Activated T-helper 1 cell treated with Interleukin-2 at 50 U/mL for 16 hours (primary cell): ENCODE data around the gene RERE.

Experiments used
- DNase-seq: peaks from one replicate; pipeline ENCODE4 v3.0.0-alpha.2; 2020; ENCODE audit warnings: low read depth

The RERE gene

DNA sequence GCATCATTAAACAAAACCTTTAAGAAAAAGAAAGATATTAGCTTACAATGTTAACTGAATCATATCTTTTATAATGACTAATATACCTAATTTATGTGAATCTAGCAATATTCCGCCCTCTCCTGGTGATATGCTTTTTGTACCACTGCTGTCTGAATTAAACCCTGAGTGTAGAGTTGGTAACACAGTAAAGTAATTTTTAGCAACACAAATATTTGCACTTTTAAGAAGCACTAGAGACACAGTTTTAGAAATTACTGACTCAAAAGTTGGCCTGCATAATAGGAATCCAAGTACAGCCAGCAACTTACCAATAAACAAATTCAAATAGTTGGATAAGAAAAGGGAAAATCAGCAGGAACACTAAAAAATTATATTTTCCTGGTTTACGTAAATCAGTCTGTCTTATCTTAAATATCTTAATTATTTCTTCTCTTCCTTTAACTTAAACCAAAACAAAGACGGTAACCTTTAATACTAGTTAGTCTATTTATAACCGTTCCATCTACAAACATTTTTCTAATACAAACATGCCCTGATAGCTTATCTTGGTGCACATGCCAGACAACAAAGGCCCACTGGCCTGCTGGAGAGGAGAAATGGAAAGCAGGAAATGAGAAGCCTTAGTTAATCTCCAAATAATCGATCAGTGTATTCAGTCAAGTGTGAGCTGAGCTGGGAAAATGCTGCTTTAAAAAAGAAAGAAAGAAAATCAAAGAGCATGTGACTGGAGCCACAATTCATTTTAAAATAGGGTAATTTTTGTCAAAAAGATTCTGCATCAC is 246.0 kb downstream of the RERE start:
- no peak for DNase-seq

DNA sequence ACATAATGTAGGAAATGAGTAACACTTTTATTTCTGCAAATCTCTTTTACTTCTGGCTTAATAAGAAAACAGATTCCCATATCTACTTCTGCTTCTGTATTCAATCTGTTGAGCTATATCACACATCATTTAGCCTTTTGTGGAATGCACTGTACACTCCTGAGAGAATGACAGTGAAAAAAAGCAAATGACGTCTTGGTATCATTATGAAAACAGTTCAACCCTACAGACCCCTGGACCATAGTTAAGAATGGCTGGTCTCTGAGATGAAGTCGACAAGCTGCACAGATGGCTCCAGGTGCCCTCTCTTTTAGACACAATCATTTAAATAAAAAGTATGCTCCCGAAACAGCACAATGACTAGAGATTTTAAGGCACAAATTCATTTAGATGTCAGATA is 247.0 kb downstream of the RERE start:
- DNase-seq: no peak

DNA sequence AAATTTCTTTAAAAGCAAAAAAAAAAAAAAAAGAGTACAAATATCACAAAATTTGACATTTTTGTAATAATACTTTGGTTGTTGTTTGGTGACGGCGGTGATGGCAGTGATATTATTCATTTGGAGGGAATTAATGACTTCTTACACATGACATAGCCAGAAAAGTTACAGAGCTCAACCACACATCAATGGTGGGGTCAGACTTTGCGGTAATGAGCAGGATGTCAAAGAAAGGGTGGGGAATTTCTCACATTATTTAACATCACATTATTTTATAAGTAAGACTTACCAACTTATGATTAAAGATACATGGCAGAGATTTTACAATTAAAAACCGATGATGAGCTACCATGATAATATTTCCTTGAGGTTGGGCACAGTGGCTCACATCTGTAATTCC is 248.2 kb downstream of the RERE start:
- DNase-seq: no peak

DNA sequence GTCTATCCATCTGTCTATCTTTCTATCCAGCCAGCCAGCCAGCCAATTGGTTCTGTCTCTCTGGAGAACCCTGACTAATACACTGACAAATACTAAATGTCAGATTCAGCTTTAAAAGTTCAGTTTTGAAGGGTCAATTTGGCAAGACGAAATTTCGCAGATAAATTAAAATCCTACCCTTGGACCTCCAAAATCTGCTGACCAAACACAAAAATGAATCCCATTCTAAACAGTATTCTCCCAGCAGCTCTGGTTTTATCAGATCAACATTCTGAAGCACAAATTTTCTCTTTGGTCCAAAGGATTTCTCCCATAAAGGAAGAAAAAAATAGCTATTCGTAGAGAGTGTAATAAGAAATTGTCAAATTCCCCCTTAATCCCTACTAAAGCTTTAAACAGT is 248.6 kb downstream of the RERE start:
- DNase-seq: no peak

DNA sequence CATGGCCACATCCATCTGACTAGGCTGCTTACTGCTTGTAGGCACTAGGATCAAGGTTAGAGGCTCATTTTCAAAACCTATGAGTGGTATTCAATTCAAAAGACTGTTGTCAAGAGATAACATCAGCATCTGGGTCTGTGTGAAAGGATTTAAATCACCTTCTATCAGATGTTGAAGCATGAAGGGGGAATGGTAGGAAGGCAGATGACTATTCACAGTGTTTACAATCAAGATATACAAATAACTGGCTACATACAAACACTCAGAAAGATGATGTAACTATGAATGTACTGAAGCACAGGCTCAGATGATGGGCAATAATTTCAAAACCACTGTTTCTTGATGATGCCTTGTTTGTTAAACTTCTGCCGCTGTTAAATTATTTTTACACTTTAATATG is 250.3 kb downstream of the RERE start:
- DNase-seq: no peak

DNA sequence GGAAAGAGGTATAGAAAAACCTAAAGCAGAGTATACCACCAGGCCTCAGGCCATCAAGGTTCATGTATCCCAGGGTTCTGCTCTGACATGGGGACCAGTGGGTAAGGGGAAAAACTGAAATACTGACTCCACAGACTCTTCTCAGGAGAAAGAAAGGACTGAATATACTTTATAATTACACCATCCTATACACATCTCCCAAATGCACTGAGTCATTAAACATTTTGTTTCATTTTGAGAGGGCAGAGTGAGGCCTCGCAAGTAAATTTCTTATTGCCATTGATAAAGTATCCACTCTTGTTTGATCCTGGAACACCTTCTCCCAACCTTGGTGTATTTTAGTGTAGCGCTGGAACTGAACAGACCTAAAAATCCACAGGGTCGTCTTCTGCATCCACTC is 251.6 kb downstream of the RERE start:
- DNase-seq: no peak

DNA sequence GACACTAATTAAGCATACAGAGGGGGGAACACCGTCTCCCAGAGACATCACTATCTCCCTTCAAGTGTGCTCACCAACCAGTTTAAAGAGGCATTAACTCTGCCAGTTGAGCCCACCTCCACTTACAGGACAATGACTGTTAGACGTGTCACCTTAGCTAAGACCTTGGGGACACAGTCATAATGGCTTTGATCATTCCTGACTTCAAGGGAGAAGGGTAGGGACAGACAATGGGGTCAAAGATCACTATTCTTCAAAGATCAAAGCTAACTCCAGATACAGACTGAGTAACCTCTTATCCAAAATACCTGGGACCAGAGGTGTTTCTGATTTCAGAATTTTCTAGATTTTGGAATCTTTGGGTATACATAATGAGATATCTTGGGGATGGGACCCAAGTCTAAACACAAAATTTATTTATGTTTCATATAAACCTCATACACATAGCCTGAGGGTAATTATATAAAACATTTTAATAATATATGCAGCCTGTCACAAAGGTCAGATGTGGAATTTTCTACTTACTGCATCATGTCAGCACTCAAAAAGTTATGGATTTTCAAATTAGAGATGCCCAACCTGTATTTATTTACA is 253.4 kb downstream of the RERE start:
- no peak for DNase-seq

DNA sequence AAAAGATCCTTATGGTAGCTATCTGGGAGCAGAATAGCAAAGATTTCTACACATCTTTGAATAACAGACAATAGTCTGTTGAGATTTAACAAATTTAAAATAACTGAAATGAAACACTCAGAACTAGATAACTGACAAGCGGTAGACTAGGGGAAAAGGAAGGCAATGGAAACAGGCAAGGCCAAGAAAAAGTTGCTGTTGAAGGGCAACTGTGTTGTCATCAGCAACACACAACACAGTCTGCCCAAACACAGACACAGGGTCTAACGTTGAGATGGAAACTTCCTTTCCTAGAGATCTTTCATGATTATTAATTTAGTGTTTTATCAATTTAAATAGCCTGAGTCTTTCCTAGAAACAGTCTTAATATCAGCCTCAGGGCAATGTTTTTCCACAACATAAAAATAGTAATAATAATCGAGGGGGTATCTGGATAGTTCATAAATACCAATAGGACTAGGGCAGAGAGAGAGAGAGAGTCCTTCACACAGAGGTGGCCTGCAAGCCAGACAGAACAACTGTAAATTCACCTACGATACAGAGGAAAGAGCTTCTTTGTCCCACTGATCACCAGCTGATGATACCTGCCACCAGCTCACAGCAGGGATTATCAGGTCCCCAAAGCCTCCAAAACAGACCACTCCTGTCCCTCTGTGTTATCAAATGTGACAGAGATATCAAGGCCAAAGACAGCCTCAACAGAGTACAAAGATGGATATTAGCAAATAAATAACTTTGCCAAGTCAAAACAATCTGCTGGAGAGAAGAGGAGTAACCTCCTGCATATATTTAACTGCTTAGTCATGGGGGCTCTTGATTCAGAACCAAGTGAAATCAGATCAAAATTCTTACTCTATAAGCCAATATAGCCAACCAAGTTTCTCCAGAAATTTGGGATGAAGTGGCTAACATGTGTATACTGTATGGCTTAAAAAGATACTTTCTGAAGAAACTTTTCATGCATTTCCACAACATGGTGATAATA is 254.3 kb downstream of the RERE start:
- DNase-seq: no peak

DNA sequence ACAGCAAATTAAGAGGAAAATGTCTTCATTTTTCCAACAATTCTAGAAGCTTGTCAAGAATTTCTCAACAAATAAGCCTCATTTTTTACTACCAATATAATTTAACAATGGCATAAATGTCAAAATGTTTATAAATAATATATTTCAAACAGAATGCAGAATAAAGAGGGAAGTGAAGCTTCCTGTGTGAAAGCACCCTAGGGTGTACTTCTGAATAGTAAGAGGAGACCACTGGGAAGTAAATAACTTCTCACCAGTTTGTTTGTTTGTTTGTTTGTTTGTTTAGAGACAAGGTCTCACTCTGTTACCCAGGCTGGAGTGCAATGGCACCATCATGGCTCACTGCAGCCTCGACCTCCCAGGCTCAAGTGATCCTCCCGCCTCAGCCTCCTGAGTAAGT is 255.2 kb downstream of the RERE start:
- DNase-seq: no peak

DNA sequence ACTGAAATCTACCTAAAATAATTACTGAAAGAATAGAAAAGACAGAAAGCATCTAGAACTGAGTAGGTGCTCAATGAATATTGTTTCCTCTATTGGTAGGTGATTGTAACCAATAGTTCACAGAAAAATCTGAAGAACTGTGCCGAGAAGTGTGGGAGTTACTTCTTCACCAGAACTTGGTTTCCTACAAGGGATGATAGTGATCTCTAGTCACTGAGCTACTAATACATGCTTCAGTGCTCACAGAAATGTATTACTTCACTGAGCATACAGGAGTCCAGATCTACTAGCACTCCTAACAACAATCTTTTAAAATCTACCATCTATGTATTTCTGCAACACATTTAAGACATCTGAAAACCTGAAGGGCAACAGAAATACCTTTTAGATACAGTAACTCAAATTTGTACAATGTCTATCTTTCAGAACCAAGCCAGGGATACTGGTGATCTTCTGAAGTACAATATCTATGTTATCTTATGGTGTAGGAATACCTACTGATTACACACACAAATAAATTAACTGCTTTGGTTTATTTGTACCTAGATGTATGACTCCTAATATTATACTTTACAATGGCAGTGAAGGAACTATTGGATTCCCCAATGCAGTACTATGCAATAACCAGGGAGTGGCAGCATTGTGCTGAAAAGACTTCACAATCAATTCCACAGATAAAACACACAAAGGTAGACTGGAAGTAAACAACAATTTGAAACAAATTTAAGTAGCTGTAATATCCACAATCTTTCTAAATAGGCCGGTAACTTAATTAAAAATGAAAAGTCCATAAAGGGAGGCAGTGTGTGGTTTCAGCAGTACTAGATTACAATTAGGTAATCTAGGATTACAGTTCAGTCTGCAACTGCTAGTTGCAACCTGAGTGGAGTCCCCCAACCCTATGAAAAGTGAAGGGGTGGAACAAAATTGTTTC is 256.6 kb downstream of the RERE start:
- no peak for DNase-seq

DNA sequence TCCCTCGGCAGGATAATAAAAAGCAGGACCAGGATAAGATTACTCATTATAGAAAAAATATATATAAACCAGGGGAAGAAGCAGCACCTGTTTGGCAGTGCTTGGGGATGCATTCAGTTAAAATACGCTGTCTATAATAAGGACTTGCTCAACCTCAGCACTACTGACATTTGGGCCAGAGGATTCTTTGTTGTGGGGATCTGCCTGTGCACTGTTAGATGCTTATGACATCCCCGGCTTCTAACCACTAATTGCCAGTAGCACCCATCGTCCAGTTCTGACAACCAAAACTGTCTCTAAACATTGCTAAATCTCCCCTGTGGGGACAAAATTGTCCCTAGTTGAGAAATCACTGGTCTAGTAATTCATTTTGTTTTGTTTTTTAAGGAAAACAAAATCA is 257.4 kb downstream of the RERE start:
- DNase-seq: no peak

DNA sequence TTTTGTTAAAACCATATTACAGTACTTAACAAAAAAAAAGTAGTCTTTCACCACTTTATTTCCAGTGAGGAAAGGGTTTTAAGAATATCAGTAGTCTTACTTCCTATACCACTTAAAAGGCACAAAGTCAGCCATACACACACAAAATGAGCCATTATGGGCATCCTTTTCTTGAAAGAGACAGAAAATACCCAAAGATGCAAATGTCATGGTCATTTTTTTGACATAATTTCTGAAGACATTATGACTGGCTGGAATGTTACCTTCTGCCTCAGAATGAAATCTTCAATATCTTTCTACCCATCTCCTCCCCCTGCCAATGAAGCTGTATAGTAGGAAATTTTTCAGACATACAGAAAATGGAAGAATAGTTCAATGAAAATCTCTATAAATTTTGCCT is 261.9 kb downstream of the RERE start:
- DNase-seq: no peak

DNA sequence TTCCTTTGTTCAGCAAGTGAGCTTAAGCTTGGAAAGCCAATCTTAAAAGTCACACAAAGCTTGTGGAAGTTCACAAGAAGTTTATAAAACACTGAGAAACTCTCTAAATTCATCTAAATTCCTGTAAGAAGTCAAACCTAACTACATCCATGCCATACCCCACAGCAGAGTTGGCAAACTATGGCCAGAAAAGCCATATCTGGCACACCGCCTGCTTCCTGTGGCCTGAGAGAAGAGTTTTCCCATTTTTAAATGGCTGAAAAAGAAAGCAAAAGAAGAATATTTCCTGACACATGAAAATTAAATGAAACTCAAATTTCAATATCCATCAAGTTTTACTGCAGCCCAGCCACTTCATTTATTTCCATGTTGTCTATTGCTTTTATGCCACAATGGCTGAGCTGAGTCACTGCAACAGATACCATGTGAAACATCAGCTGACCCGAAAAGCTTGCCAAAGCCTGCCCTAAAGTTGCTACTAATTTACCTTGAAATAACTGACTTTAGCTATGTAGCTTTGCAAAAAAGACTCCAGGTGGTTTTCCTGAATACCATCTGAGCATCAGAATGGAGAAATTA is 262.4 kb downstream of the RERE start:
- no peak for DNase-seq

DNA sequence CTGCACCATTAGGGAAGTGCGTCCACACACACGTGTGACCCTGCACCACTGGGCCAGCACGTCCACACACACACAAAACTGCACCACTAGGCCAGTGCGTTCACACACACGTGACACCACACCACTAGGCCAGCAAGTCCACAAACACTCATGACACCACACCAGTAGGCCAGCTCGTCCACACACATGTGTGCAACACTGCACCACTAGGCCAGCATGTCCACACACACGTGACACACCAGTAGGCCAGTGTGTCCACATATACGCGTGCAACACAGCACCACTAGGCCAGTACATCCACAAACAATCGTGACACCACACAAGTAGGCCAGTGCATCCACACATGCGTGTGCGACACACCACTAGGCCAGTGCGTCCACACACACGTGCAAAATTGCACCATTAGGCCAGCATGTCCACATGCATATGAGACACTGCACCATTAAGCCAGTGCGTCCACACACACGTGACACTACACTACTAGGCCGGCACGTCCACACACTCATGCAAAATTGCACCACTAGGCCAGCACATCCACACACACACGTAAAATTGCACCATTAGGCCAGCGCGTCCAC is 264.5 kb downstream of the RERE start:
- DNase-seq: no peak

DNA sequence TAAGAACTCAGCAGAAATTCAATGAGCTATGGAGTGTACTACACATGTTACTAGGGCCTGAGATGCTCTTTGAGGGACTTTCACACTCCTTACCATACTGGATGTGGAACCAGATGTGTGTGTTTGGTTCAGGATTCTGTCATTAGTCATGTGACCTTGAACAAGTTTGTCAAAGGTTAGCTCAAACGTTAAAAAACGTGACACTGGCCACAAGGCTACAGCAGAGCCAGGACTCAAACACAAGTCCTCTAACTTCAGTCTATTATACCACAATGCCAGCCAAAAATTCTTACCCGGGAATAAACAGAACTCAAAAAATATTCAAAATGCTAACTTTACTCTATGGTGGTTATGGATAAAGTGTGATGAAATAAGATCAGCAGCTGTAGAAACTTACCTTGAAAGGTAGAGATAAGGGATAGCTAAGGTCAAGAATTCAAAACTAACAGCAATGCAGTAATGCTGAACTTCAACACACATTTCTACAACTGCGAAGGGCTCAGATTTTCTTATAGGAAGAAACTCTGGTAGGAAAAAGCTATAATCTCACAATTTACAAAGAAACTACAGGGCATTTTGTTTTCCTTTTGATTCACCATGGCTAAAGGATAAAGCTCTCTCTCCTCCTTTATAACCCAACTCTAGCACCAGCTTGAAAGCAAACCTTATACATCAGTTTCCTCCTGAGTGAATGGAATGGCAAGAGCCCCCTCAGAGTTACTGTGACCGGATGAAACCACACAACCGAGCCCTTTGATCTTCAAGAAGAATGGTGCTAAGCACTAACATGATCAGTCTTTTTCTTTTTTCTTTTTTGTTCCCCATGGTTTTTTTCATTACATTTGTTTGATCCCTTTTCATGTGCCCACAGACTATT is 265.6 kb downstream of the RERE start:
- no peak for DNase-seq

DNA sequence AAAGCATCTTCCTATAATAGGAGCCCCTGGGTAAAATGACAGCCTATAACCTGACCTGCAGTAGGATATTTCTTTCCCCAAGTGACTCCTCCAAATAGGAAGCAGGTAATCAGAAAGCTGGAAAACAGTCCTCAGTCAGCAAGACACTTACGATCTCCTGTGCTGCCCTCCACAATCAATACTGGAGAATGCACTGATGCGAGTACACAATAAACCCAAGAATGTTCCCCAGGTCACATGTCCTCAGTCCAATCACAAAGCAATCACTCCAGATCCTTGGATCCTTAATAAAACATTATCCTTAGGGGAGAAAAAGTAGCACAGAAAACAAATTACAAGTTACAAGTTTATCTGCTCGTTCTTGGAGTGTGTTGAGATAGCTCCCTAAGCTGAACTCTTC is 266.4 kb downstream of the RERE start:
- no peak for DNase-seq

DNA sequence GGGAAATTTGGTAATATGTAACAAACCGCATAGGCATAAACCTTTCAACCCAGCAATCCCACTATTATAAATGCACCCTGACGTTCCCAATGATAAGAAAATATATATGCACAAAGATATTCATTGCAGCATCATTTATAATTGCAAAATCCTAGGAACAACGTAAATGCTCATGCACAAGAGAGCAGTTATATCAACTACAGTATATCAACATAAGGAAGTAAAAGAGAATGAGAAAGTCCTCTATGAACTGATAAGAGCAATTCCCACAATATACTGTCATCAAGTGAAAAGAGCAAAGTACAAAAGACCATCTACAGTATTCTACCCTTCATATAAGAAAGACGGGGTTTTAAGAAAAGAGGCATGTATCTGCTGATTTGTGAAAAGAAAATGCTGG is 269.6 kb downstream of the RERE start:
- DNase-seq: no peak

DNA sequence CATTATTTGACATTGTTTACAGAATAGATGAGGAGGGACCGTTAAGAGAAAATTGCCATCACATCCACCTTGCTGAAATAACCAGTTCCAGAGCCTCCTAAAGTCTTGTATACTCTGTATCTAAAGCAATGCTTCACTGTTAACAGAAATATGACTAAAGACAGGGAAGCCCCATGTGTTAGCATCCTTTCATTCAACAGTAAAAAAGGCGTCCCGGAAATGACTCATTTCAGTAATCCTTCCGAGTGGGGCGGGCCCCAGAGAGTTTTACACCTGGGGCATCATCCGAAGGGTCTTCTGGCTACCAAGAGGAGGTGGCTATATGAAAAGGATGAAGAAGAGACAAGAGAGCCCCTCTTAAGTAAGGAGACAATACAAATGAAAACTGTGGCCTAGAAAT is 272.4 kb downstream of the RERE start:
- no peak for DNase-seq

DNA sequence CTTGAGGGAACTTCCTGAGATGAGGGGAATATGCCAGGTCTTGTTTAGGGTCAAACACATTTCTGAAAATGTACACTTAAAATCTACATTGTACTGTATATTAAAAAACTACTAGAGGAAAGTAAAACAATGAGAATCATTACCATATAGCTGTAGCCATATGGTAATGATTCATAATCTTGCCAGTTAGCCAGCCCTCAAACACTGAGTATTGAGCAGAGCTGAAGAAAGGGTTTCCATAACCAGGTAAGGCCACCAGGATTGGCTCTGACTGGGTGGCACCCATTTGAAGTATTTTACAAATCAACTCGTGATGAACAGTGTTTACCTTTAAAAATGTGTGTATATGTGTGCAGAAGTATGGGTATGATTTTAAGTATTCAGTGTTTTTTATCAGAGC is 272.8 kb downstream of the RERE start:
- no peak for DNase-seq

DNA sequence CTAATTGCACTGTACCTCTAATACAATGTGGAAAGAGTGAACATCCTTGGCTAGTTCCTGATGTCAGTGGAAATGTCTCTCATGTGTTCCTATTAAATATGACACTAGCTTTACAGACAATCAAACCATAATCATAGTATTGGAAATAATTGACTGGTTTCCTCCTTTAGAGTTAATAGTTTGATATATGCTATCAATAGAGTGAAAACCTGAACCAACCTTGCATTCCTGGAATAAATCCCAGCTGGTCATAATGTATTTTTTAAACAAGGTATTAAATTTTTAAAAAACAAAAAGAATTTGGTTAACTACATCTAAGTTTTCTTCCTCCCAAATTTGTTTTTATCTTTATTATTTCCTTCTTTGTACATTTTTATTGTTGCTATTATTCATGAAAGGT is 273.5 kb downstream of the RERE start:
- no peak for DNase-seq
